Loucy (cell line): ENCODE results near the gene VPREB3.

ENCODE experiments used
- H2AFZ ChIP-seq: fragments of 200-600 bp; sonication (generic); 2 replicates; pipeline ENCODE4 v1.6.0; 2016; ENCODE audit warnings: antibody characterized with exemption, mild to moderate bottlenecking, low read length, moderate library complexity
- H3F3A ChIP-seq: fragments of 200-600 bp; 2 replicates; pipeline ENCODE4 v1.6.0; 2016; ENCODE audit warnings: antibody characterized with exemption, low read depth, mild to moderate bottlenecking
- H3K27me3 ChIP-seq: fragments of 200-600 bp; sonication (generic); 2 replicates; pipeline ENCODE4 v1.6.1; 2014; ENCODE audit warnings: low read length, mild to moderate bottlenecking; ENCODE audit not compliant: insufficient read depth, poor library complexity, severe bottlenecking
- H3K36me3 ChIP-seq: fragments of 200-600 bp; sonication (generic); 2 replicates; pipeline ENCODE4 v1.6.1; 2016; ENCODE audit warnings: low read length; ENCODE audit not compliant: insufficient read depth
- H3K4me1 ChIP-seq: fragments of 200-600 bp; sonication (generic); 2 replicates; pipeline ENCODE4 v1.5.1; 2014; ENCODE audit warnings: low read length, mild to moderate bottlenecking; ENCODE audit not compliant: insufficient read depth, poor library complexity, severe bottlenecking
- H3K4me2 ChIP-seq: fragments of 200-600 bp; sonication (generic); 2 replicates; pipeline ENCODE4 v1.6.0; 2014; ENCODE audit warnings: antibody characterized with exemption, low read length, low read depth, mild to moderate bottlenecking; ENCODE audit not compliant: poor library complexity, severe bottlenecking
- H3K4me3 ChIP-seq: fragments of 200-600 bp; sonication (generic); 2 replicates; pipeline ENCODE4 v1.5.1; 2014; ENCODE audit warnings: low read length, mild to moderate bottlenecking, mixed read lengths; ENCODE audit not compliant: poor library complexity, severe bottlenecking
- H3K79me2 ChIP-seq: fragments of 200-600 bp; sonication (generic); 2 replicates; pipeline ENCODE4 v1.6.1; 2014; ENCODE audit warnings: low read length; ENCODE audit not compliant: insufficient read depth
- H3K9ac ChIP-seq: fragments of 200-600 bp; sonication (generic); 2 replicates; pipeline ENCODE4 v1.6.0; 2014; ENCODE audit warnings: mild to moderate bottlenecking, low read depth, low read length, moderate library complexity; ENCODE audit not compliant: poor library complexity, severe bottlenecking
- H3K9me2 ChIP-seq: fragments of 200-600 bp; sonication (generic); replicated peaks from 2 replicates; pipeline ENCODE4 v1.6.1; 2016; ENCODE audit warnings: low read depth, low read length, mixed read lengths
- H3K9me3 ChIP-seq: fragments of 200-600 bp; sonication (generic); 2 replicates; pipeline ENCODE4 v1.6.1; 2014; ENCODE audit warnings: mild to moderate bottlenecking, antibody characterized with exemption, low read length, low read depth; ENCODE audit not compliant: insufficient read depth
- H4K20me1 ChIP-seq: fragments of 200-600 bp; sonication (generic); 2 replicates; pipeline ENCODE4 v1.6.0; 2014; ENCODE audit warnings: antibody characterized with exemption, low read length, mild to moderate bottlenecking; ENCODE audit not compliant: insufficient read depth, poor library complexity, severe bottlenecking
- CTCF ChIP-seq: fragments of 200-600 bp; sonication (generic); conservative IDR thresholded peaks from 2 replicates; pipeline ENCODE4 v1.5.1; 2014; ENCODE audit warnings: mild to moderate bottlenecking, antibody characterized with exemption, low read length
- EZH2phosphoT487 ChIP-seq: fragments of 200-600 bp; IDR thresholded peaks from 2 replicates; pipeline ENCODE4 v1.6.1; 2018; ENCODE audit warnings: antibody characterized with exemption, mild to moderate bottlenecking, moderate library complexity, borderline replicate concordance

VPREB3 gene

GRCh38 chr22:23778577-23778900 lies 24.3 kb upstream of the VPREB3 start:
- Histone ChIP-seq H4K20me1 (no peaks in the 10 kb centered on the region), H3K9me2 (no peaks in the 10 kb centered on the region), H3K79me2 (no peaks in the 10 kb centered on the region), H2AFZ (no peak overlapping the region), H3K27me3 (no peaks in the 10 kb centered on the region), H3K9me3 (no peaks in the 10 kb centered on the region), H3K4me2 (no peak overlapping the region), H3K9ac (no peak overlapping the region), H3K4me1 (peaks cover 5% of the 10 kb centered on the region), H3K36me3 (no peaks in the 10 kb centered on the region), H3F3A (no peaks in the 10 kb centered on the region), H3K4me3 (no peak overlapping the region)
- TF ChIP-seq EZH2phosphoT487 (no peak), CTCF (no peak)

- Histone ChIP-seq H3K4me1 (peaks cover 5% of the 10 kb centered on the region), H2AFZ (no peak overlapping the region)
Measured at GRCh38 chr22:23777776-23778576, 23.8 kb upstream of the VPREB3 start.

GRCh38 chr22:23775779-23776375 lies 21.7 kb upstream of the VPREB3 start:
- Histone ChIP-seq H3K36me3 (no peaks in the 10 kb centered on the region), H3K9ac (no peak overlapping the region), H3K4me2 (no peak overlapping the region), H4K20me1 (no peaks in the 10 kb centered on the region), H2AFZ (no peak overlapping the region), H3K79me2 (no peaks in the 10 kb centered on the region), H3K4me1 (peaks cover 5% of the 10 kb centered on the region), H3F3A (no peaks in the 10 kb centered on the region), H3K4me3 (no peak overlapping the region), H3K9me2 (no peaks in the 10 kb centered on the region), H3K9me3 (no peaks in the 10 kb centered on the region), H3K27me3 (no peaks in the 10 kb centered on the region)
- TF ChIP-seq EZH2phosphoT487 (no peak), CTCF (0 out of 2 replicates have a peak, but pooled peaks have one; percentile 9)

More at GRCh38 chr22:23777776-23778576, 23.8 kb upstream of the VPREB3 start:
- Histone ChIP-seq H3K9ac (no peak overlapping the region), H3K4me3 (no peak overlapping the region), H3K4me2 (no peak overlapping the region), H3F3A (no peaks in the 10 kb centered on the region), H3K27me3 (no peaks in the 10 kb centered on the region), H4K20me1 (no peaks in the 10 kb centered on the region), H3K9me3 (no peaks in the 10 kb centered on the region), H3K79me2 (no peaks in the 10 kb centered on the region), H3K36me3 (no peaks in the 10 kb centered on the region), H3K9me2 (no peaks in the 10 kb centered on the region)
- no peak for TF ChIP-seq CTCF
- TF ChIP-seq EZH2phosphoT487 = no peak
